Iris pigment epithelial cell (primary cell): Measurements from ENCODE around the gene AP2A2.
A peak's percentile ranks its signal among the peaks of the same experiment; 100 is the strongest.
"Not testable (repeated sequence)": the region's sequence is repeated elsewhere in the genome, so short reads cannot be mapped to it uniquely, and the experiment has no call there.

Experiments
- DNase-seq: peaks from one replicate; pipeline ENCODE4 v3.0.0-alpha.2; 2011; ENCODE audit warnings: low read depth

AP2A2 gene

DNA sequence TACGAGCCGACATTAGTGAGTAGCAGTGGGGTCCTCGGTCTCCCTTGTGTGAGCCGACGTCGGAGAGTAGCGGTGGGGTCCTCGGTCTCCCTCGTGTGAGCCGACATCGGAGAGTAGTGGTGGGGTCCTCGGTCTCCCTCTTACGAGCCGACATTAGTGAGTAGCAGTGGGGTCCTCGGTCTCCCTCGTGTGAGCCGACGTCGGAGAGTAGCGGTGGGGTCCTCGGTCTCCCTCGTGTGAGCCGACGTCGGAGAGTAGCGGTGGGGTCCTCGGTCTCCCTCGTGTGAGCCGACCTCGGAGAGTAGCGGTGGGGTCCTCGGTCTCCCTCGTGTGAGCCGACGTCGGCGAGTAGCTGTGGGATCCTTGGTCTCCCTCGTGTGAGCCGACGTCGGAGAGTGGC lies 49.7 kb downstream of the AP2A2 start:
- DNase-seq = not testable (repeated sequence)

DNA sequence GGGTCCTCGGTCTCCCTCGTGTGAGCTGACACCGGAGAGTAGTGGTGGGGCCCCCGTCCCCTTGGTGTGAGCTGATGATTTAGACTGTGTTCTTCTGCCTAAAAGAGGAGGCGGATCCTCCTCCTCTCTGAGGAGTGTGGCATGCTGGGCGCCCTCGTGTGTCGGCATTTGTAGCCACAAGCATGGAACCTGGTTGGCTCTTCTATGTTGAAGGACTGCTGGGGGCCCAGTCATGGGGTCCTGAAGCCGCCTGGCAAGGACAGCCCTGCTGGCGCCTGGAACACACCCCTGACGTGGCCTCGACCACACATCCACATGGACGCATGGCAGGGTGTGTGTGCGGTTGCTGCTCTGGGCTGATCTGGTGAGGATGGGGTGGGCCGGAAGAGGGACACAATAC lies 50.2 kb downstream of the AP2A2 start:
- peak; percentile 30 for DNase-seq

DNA sequence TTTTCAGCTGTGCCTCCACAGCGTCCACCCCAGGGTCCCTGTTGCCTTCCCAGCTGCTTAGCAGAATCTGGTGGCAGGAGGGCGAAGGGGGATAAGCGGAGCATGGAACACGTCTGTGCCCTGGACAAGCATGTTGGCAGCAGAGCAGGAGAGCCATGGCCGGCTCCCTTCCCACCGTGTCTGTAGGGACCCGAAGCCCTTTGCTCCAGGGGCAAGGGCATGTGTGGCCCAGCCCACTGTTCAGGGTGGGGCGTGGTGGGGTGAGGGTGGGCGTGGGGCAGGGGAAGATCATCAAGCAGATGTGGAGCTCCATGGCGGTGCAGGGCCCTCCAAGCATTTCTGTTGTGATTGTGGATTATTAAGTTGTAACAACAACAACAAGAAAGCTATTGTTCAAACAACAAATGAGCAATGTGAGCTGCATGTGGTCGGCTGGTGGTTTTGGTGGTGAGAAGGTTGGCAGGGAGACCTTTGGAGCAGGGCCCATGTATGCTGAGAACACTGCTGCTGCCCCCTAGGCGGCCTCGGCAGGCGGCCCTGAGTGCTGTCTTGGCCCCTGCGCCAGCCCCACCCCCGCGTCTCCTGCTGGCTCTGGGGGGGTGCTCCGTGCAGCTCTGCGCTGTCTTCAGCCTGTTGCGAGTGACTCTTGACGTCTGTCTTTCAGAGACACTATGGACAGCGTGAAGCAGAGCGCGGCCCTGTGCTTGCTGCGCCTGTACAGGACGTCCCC lies 50.9 kb downstream of the AP2A2 start:
- peak; percentile 19 for DNase-seq

DNA sequence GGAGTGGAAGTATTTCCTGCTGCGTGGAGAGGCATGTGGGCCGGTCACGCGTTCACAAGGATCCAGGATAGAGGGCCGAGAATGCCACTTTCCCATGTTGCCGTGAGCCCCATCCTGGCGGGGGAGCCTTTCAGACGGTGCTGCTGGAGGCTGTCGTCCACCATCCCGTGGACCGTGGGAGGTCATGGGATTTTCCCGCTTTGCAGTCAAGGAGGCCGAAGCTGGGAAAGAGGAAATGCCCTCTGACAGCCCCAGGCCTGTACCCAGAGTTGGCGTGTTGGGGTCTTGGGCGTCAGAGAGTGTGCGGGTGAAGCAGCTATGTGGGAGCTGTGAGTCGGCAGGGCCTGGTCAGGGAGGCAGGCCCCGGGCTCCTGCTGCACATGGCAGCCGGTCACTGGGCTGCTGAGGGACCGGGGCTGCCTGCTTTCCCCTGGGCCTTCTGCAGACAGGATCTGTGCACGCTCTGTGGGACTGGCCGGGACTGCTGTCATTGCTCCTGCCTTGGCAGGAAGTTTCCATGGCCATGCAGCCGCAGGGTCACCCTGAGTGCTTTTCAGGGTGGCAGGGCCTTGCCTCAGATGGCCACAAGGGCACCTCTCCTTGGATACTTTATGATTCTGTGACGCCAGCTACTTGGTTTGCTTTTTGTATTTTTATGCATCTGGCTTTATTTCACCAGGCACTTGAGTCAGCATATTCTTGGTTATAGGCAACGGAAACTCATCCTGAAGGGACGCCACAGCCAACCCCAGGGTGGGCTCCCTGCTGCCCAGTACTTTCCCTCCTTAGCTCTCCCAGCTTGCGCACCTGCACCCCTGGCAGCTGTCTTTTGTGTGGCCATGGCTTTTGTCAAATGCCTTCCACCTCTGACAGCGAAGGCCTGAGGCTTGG lies 52.4 kb downstream of the AP2A2 start:
- no peak for DNase-seq

DNA sequence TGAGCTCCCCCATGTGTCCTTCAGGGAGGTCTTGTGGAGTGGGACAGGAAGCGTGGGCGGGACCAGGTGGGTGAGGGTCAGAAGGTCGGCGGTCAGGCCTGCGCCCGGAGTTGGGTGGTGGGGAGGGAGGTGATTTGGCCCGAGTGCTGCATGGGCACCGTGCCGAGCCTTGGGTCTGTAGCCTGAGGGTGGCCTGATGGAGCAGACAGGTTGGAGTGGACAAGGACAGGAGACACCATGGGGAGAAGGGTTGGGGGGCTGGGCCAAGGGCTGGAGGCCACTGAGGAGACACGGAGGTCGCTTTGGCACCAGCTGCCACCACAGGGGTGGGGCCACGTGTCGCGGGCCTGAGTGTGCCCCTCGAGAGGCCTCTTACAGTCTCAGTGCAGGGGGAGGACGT lies 53.1 kb downstream of the AP2A2 start:
- DNase-seq = no peak

DNA sequence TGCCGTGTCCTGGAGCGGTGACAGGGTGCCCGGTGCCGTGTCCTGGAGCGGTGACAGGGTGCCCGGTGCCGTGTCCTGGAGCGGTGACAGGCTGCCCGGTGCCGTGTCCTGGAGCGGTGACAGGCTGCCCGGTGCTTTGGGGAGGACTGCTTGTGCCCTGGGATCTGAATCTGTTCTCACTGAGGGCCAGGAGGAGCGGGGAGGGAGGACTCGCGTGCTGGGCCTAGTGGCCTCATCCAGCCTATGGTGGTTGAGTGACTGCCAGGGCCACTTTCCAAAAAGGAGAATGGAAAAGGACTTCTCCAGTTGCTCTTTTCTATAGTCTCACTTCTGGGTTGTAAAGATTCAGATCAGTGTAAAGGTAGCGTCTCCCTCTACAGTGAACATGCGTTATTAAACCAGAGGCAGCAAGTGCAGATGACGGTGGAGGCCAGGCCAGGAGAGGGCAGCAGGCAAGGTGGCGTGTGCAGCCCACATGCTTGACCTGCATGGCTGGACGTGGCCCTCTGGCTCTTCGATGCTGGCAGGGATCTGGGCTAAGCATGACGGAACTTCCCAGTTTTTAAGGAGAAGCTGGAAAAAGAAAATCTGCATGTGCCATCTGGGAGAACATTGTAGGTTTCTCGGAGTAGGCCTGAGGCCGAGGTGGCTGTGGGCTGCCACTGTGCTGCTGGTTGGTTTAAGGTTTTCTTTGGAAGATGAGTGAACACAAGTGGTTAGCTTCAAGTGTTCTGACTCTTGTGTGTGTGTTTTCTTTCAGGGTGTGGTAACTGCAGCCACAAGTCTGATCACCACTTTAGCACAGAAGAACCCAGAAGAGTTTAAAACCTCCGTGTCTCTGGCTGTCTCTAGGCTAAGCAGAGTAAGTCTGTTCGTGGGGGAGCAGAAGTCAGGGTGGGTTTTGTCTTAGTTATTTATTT lies 55.0 kb downstream of the AP2A2 start:
- DNase-seq = no peak

DNA sequence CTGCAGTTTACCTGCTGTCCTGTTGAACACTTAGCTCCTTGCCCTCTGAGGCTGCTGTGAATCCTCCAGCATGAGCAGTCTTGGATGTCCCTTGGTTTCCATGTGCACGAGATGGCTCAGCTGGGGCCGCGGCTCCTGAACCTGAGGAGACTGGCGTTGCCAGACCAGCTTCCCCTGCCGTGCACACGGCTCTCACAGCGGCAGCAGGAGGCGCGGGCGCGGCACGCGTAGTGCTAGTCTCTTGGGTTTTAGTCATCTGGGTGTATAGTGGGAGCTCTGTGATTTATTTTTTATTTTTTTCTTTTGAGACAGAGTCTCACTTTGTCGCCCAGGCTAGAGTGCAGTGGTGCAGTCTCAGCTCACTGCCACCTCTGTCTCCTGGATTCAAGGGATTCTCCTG lies 56.1 kb downstream of the AP2A2 start:
- DNase-seq = no peak

DNA sequence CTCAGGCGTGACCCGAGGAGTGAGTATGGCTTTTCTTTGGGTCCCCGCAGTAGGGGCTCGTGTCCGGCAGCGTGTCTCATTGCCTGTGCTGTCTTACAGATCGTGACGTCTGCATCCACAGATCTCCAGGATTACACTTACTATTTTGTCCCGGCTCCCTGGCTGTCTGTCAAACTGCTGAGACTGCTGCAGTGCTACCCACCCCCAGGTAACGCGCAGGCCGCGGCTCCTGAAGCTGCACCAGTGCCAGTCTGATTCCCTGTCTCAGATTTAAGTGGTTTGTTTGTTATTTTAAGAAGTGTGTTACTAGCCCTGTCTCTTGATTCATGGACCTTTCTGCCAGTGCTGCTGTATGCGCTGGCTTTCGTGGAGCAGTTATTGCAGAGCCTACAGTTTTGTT lies 58.9 kb downstream of the AP2A2 start:
- DNase-seq = no peak

DNA sequence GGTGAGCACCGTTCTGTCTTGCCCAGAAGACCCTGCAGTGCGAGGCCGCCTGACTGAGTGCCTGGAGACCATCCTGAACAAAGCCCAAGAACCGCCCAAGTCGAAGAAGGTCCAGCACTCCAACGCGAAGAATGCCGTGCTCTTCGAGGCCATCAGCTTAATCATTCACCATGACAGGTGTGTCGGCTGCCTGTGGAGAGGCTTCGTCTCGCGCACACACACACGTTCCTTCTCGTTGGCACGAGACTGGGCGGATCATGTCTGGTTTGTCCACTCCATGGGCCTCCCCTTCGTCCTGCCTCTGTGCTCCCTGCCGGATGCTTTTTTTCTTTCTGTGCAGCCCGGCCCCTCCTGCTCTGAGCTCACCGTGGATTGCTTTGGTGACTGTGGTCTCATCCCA lies 59.7 kb downstream of the AP2A2 start:
- DNase-seq = no peak

DNA sequence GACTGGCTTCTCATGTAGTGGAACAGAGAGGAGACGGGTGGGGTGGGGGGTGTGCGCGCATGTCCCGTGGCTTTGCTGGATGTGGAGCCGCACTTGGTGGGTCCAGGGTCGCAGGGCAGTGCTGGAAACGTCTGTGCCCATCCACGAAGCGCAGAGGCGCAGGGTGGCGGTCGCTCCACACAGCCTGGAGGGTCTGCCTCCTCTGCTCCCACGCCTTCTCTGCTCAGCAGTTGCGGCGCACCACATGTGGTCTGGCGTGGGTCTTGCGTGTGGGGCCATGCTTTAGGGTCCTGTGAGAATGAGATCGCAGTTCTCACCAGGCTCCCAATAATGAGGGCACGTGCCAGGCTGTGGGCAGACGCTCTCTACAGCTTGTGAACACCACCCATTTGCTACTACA lies 60.2 kb downstream of the AP2A2 start:
- no peak for DNase-seq

DNA sequence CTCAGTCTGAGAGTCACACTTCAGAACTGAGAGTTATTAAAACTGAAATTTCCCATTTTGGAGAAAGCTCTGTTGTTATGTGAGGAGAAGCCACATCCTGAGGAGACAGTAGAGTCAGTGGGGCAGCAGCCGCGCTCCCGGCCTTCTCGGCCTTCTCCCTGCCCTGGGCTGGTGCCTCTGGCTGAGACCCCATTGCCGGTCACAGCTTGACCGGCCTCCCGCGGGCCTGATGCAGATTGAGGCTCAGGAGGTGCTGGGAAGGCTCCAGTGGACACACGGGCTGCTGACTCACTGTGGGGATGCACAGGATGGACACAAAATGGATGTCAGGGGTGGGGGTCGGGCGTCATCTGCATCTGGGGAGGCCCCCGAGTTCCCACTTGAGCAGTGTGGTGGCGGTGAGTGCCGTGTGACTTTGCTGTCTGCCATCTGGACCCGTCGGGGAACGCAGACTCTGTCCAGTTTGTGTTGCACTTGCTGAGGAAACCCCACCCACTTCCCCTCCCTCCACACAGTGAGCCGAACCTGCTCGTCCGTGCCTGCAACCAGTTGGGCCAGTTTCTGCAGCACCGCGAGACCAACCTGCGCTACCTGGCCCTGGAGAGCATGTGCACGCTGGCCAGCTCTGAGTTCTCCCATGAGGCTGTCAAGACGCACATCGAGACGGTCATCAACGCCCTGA lies 60.7 kb downstream of the AP2A2 start:
- no peak for DNase-seq

DNA sequence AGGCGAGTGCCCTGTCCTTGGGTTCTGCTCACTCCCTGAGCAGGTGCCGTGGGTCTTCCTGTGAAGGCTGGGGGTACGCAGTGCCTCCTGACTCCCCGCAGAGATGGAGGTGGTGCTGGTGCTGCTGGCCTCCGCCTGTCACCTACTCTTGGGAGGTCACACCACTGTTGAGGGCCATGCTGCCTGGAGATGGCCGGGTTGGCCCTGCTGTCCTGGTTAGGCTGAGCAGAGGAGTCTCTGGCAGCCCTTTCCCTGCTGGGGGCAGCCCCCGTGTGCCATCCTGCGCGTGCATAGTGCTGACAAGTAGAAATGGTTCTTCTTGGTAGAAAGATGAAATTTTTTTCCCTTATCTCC lies 61.3 kb downstream of the AP2A2 start:
- no peak for DNase-seq

DNA sequence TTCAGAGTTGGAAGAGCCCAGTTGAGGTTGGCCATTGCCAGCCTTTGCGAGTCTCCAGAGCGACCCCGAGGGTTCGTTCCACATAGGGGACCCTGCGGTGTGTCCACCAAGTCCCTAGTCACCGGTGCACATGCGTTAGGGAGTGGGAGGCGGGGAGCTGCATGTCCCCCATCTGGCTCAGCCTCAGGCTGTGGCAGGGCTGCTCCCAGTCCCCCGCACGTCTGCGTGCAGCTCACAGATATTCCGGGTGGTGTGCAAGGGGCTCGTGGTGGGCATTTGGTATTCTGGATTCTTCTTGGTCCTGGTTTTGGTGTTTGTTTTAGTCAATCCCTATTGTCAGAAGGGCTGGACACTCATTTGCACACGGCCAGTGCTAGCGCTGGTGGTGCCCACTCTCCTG lies 62.0 kb downstream of the AP2A2 start:
- no peak for DNase-seq

DNA sequence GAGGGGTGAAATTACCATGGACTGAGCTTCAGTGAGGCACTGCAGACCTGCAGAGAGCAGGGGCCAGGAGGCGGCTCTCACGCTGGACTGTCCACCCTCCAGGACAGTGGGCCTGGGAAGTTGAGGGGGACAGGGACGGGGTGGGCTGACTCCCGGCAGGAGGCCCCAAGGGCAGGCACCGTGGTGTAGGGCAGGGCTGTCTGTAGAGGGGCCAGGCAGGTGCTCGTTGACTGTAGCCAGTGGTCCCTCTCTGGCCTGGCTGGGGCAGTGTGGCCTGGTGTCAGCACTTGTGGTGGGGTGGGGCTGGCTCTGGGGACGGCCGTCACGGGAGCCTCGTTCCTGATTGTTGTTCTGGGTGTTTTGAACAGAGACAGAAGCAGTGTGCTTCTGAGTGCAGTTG lies 64.4 kb downstream of the AP2A2 start:
- no peak for DNase-seq

DNA sequence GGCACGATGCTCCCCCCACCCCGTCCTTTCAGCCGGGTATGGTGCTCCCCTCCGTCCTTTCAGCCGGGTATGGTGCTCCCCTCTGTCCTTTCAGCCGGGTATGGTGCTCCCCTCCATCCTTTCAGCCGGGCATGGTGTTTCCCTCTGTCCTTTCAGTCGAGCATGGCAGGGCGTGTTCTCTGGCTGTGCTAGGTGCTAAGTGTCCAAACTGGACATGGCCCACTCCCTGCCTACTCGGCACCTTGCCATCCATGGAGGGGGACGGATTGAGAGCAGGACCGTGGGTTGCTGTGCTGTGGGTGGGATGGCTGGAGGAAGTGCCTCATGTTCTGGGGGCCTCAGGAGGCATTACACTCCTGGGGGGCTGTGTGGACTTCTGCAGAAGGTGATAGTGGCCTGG lies 65.4 kb downstream of the AP2A2 start:
- DNase-seq = no peak

DNA sequence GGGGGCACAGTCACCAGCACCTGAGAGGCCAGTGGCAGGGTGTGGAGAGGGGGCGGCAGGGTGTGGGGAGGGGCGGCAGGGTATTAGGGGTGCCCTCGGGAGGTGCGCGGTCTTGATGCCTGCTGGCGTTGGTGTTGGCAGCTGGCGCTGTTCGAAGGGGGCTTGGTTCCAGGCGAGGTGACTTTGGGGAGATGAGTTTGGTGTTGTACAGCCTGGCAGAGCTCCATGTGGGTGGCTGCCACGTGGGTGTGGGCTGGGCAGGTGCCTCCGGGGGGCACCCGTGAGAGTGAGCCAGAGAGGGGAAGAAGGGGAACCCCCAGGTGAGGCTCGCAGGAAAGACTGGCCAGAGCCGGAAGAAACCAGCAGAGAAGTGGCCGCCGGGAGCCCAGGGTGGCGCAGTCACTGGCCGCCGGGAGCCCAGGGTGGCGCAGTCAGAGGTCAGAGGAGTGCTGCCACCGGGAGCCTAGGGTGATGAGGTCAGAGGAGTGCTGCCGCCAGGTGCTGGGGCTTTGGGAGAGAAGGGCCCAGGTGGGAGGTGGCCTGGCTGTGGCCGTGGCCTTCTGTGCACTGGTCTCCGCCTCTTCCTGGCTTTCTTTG lies 66.1 kb downstream of the AP2A2 start:
- no peak for DNase-seq

DNA sequence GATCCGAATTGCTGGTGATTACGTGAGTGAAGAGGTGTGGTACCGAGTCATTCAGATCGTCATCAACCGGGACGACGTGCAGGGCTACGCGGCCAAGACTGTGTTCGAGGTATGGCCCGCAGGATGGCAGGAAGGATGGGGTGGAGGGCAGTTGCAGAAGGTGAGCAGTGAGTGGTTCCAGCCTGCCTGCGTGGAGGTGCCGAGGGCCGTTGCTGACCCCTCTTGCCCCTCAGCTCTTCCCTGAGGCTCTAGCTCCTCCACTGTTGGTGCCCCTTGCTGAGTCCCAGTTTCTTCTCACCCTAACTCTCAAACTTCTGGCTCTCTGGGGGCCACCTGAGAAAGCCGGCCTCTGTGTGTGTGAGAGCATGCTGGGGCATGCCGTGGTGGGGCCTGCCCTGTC lies 66.9 kb downstream of the AP2A2 start:
- no peak for DNase-seq

DNA sequence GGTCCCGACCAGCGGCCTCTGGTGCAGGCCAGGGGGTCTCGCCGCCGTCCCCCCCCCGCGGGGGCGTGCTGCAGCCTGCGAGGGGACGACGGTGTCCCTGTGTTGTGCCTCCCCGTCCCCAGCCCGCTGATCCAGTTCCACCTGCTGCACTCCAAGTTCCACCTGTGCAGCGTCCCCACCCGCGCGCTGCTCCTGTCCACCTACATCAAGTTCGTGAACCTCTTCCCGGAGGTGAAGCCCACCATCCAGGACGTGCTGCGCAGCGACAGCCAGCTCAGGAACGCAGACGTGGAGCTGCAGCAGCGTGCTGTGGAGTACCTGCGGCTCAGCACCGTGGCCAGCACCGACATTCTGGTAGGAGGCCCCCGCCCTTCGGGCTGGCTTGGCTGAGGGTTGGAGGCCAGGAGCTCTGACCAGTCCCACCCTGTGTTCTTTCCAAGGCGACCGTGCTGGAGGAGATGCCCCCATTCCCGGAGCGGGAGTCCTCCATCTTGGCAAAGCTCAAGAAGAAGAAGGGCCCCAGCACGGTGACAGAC lies 68.0 kb downstream of the AP2A2 start:
- no peak for DNase-seq

DNA sequence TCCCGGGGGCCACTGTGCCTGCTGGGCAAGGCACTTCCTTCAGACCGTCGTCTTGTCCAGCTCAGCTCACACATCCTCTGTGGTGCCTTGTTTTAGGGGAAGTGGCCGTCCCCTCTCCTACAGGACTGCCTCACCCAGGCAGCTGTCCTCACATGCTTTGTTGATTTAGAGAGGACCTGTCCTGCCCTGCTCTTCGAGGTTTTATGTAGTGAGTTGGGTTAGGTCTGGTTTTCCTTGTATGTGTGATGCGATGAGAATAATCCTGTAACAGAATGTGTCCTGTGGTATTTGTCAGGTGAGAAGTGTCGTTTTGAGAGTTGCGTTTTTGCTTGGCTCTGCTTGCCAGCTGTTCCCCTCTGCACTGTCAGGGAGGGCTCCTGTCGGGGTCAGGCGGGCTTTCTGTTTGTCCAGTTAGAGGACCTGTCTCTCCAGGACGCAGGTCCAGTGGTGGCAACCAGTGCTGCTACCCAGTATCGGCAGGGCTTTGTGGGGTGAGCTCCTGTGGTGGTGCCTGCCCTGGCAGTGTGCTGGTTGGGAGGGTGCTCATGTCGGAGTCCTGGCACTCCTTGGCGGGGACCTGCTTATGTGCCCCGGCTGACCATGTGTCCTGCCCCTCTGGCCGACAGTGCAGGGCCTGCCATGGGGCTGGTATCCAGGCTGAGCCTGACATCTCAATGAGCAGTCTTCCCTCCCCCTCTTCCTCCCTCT lies 69.5 kb downstream of the AP2A2 start:
- no peak for DNase-seq

DNA sequence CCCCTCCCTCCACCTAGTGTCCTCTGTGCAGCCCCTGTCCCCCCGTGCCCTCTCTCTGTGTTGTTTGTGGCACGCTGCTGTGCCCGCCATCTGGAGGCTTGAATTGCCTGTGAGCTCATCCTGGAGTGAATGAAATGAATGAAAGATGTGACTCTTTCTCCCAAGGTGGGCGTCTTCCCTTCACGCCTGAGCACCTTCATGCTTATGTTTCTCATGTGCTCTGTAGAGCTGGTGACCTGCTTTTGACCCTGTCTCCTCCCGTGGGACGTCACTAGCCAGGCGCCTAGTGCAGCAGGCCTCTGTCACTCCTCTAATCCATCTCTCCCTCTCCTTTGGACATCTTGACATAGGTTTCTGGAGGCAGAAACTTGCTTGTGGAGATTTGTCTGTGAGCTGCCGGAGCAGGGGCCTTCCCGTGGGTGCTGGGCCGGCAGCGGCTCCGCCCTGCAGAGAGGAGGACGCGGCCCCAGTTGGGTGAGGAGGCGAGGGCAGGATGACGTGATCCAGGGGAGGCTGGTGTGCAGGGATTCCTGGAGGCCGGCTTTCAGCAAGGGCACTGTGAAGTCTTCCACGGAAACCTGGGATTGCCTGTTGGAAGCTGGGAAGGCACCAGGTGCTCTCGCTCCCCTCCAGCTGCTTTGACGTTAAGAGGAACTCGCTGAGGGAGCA lies 70.2 kb downstream of the AP2A2 start:
- DNase-seq = peak; percentile 56
